ENCODE data around the gene FABP1.

Gene FABP1

GRCh38 chr2:88125344-88125923 lies 2.4 kb downstream of the FABP1 start:
- no peak overlapping the region for H3K4me3 ChIP-seq (replicated peaks in 1 of 2; ENCODE audit: low read depth in 2 of 2, low read length in 2 of 2)
- no peak for DNase-seq (ENCODE audit: low read depth in 2 of 2)
- TF ChIP-seq, protein P1, sequence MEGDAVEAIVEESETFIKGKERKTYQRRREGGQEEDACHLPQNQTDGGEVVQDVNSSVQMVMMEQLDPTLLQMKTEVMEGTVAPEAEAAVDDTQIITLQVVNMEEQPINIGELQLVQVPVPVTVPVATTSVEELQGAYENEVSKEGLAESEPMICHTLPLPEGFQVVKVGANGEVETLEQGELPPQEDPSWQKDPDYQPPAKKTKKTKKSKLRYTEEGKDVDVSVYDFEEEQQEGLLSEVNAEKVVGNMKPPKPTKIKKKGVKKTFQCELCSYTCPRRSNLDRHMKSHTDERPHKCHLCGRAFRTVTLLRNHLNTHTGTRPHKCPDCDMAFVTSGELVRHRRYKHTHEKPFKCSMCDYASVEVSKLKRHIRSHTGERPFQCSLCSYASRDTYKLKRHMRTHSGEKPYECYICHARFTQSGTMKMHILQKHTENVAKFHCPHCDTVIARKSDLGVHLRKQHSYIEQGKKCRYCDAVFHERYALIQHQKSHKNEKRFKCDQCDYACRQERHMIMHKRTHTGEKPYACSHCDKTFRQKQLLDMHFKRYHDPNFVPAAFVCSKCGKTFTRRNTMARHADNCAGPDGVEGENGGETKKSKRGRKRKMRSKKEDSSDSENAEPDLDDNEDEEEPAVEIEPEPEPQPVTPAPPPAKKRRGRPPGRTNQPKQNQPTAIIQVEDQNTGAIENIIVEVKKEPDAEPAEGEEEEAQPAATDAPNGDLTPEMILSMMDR (IDR thresholded peaks at IDR 0.05; ENCODE audit: low read depth, low read length): no peak

DNA sequence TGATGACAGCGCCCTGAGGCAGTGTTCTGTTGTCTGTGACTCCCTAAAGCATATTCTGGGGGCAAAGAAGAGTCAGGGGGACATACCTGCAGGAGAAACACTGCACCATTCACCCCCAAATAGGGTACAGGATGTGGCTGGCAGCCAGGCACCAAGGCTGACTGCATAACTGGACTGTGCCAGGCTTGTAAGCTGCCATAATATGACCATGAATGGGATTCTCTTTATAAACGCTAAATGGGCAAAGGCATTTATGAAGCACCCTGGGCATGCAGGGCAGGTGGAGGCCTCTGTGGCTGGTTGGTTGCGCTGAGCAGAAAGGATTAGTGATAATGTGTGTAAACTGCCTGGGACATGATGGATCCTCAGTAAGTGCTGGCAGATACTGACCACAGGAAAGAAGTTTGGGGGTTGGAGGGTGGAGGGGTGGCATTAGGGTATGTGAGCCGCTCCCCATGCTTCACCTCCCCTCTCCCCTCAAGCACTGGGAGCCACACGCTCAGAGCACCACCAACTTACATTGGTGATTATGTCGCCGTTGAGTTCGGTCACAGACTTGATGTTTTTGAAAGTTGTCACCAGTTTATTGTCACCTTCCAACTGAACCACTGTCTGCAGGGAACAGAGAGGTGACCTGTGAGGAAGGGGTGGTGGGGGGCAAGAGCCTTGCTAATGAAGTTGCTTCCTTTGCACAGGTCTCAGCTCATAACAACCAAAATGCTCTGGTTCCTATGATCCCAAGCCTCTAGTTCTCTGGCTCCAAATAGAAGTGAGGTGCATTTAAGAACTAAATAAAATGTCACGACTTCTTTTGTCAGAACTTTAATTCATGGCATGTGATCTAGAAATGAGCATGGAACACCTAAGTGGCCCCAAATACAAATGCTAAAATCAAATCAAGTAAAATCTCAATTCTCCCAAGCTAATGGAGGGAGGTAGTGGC lies 3.6 kb downstream of the FABP1 start:
- TF ChIP-seq, protein P1 (IDR thresholded peaks at IDR 0.05; ENCODE audit: low read depth, low read length): no peak
- H3K4me3 ChIP-seq (replicated peaks in 1 of 2; ENCODE audit: low read depth in 2 of 2, low read length in 2 of 2): no peak overlapping the region
- DNase-seq (ENCODE audit: low read depth in 2 of 2): no peak

- TF ChIP-seq, protein P1 (IDR thresholded peaks at IDR 0.05; ENCODE audit: low read depth, low read length): no peak
- DNase-seq (ENCODE audit: low read depth in 2 of 2): no peak
- H3K4me3 ChIP-seq (replicated peaks in 1 of 2; ENCODE audit: low read depth in 2 of 2, low read length in 2 of 2): no peak overlapping the region
Measured at GRCh38 chr2:88123164-88123974, 4.5 kb downstream of the FABP1 start.

GRCh38 chr2:88122141-88122884 lies 5.5 kb downstream of the FABP1 start:
- no peak for DNase-seq (ENCODE audit: low read depth in 2 of 2)
- H3K4me3 ChIP-seq (replicated peaks in 1 of 2; ENCODE audit: low read depth in 2 of 2, low read length in 2 of 2): no peak overlapping the region
- TF ChIP-seq, protein P1 (IDR thresholded peaks at IDR 0.05; ENCODE audit: low read depth, low read length): no peak

- TF ChIP-seq, protein P1 (IDR thresholded peaks at IDR 0.05; ENCODE audit: low read depth, low read length): no peak
- no peak for DNase-seq (ENCODE audit: low read depth in 2 of 2)
- H3K4me3 ChIP-seq (replicated peaks in 1 of 2; ENCODE audit: low read depth in 2 of 2, low read length in 2 of 2): no peak overlapping the region
Measured at GRCh38 chr2:88121678-88122077, 6.2 kb downstream of the FABP1 start.

DNA sequence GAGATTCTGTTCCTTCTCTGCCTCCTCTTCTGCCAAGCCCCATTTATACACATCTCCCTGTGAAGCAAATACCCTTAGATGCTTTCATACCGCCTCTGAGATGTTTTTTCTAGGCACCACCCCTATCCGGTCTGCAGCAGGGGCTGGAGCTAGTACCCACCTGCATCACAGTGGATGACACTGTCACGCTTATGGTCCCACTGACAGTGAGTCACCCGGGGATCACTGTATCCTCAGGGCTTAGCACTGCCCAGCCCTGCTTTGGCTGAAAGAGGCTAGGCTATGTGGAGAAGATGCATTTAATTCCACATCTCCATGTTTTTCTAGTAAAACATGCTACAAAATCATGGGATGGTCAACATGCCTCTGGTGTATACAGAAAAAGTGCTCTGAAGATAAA lies 9.9 kb downstream of the FABP1 start:
- DNase-seq (ENCODE audit: low read depth in 2 of 2): no peak
- H3K4me3 ChIP-seq (replicated peaks in 1 of 2; ENCODE audit: low read depth in 2 of 2, low read length in 2 of 2): no peak overlapping the region
- TF ChIP-seq, protein P1 (IDR thresholded peaks at IDR 0.05; ENCODE audit: low read depth, low read length): no peak
